ENCODE data around the gene YWHAE.
"Not testable (repeated sequence)": the region's sequence is repeated elsewhere in the genome, so short reads cannot be mapped to it uniquely, and the experiment has no call there.

Gene YWHAE

GRCh38 chr17:1322480-1322879 is 77.5 kb downstream of the YWHAE start:
- no peak for TF ChIP-seq CTCF (conservative IDR thresholded peaks at IDR 0.05; ENCODE audit: control insufficient read depth, insufficient read depth, low read depth, low read length)
- H3K4me3 ChIP-seq (ENCODE audit: control insufficient read depth, low read depth, low read length), result no peak overlapping the region
- no peak for DNase-seq (ENCODE audit: low read depth)

GRCh38 chr17:1322014-1322428 is 78.0 kb downstream of the YWHAE start:
- H3K4me3 ChIP-seq (ENCODE audit: control insufficient read depth, low read depth, low read length), result no peak overlapping the region
- no peak for TF ChIP-seq CTCF (conservative IDR thresholded peaks at IDR 0.05; ENCODE audit: control insufficient read depth, insufficient read depth, low read depth, low read length)
- DNase-seq (ENCODE audit: low read depth), result no peak

- no peak for DNase-seq (ENCODE audit: low read depth)
- TF ChIP-seq CTCF (conservative IDR thresholded peaks at IDR 0.05; ENCODE audit: control insufficient read depth, insufficient read depth, low read depth, low read length), result no peak
- no peak overlapping the region for H3K4me3 ChIP-seq (ENCODE audit: control insufficient read depth, low read depth, low read length)
Observed at GRCh38 chr17:1315891-1316403, 84.1 kb downstream of the YWHAE start.

- DNase-seq (ENCODE audit: low read depth), result no peak
- no peak for TF ChIP-seq CTCF (conservative IDR thresholded peaks at IDR 0.05; ENCODE audit: control insufficient read depth, insufficient read depth, low read depth, low read length)
- H3K4me3 ChIP-seq (ENCODE audit: control insufficient read depth, low read depth, low read length), result no peak overlapping the region
Observed at GRCh38 chr17:1315409-1315808, 84.6 kb downstream of the YWHAE start.

- peak; percentile 51 for DNase-seq (ENCODE audit: low read depth)
- no peak for TF ChIP-seq CTCF (conservative IDR thresholded peaks at IDR 0.05; ENCODE audit: control insufficient read depth, insufficient read depth, low read depth, low read length)
- H3K4me3 ChIP-seq (ENCODE audit: control insufficient read depth, low read depth, low read length), result no peak overlapping the region
Observed at GRCh38 chr17:1313270-1314005, 86.6 kb downstream of the YWHAE start.

GRCh38 chr17:1312261-1312870 is 87.7 kb downstream of the YWHAE start:
- no peak for DNase-seq (ENCODE audit: low read depth)
- H3K4me3 ChIP-seq (ENCODE audit: control insufficient read depth, low read depth, low read length), result no peak overlapping the region
- TF ChIP-seq CTCF (conservative IDR thresholded peaks at IDR 0.05; ENCODE audit: control insufficient read depth, insufficient read depth, low read depth, low read length), result no peak

GRCh38 chr17:1307829-1308228 is 92.2 kb downstream of the YWHAE start:
- DNase-seq (ENCODE audit: low read depth); H3K4me3 ChIP-seq (ENCODE audit: control insufficient read depth, low read depth, low read length): not testable (repeated sequence)
